HepG2 (cell line): ENCODE data around the gene FGGY. TPM values are rescaled to one million over a fixed set of nuclear protein-coding genes. Genes with fewer than 3 reads are reported as not detected.

Experiments used
- ATAC-seq: fragments of 200-7000 bp; cut with Tn5 transposase; 3 replicates; pipeline ENCODE4 v1.9.1; 2020; ENCODE audit warnings: mild to moderate bottlenecking, moderate library complexity
- BruUV-seq: library from RNA; stranded (reverse); fragments of 400-500 nt; replicated peaks from 2 replicates; lab custom pipeline; 2021; lab: Mats Ljungman, UMichigan
- CTCF ChIA-PET: fragments of 300-600 bp; formaldehyde crosslinking; extraction: SDS; loops from one replicate; lab custom pipeline; 2021; ENCODE audit warnings: low total read pairs, inconsistent platforms, low intra/inter-chr PET ratio; lab: Yijun Ruan, JAX
- POLR2A ChIA-PET: fragments of 350-600 bp; sonication (Branson Sonifier 250); formaldehyde crosslinking; loops from one replicate; lab custom pipeline; 2020; ENCODE audit warnings: antibody characterized with exemption, inconsistent platforms; lab: Yijun Ruan, JAX
- DNase-seq: peaks from one replicate; pipeline ENCODE4 v3.0.0-alpha.2; 2015; ENCODE audit warnings: low spot score
- FAIRE-seq: peaks from 3 replicates; lab custom pipeline; 2011; peaks lifted over from hg19 to GRCh38; lab: Jason Lieb, UNC
- H2AFZ ChIP-seq: one replicate; pipeline ENCODE4 v1.6.1; 2011; ENCODE audit warnings: low read length, inconsistent platforms
- H3K27ac ChIP-seq: fragments of 300-600 bp; 3 replicates; pipeline ENCODE4 v1.8.0; 2011; ENCODE audit warnings: mixed run types, mild to moderate bottlenecking, mixed read lengths, low read length, inconsistent platforms; ENCODE audit not compliant: insufficient read depth; ENCODE audit errors: extremely low read length
- H3K27me3 ChIP-seq, 2 experiments: fragments of 200-600 bp in 1 of 2; 2 replicates in 1 of 2; 3 replicates in 1 of 2; pipeline versions ENCODE4 v1.6.0 to v1.8.0; 2011; ENCODE audit warnings: low read length in 2 of 2, mild to moderate bottlenecking in 2 of 2, moderate library complexity in 2 of 2, inconsistent platforms in 1 of 2; ENCODE audit not compliant: insufficient read depth in 2 of 2, control insufficient read depth in 1 of 2
- H3K36me3 ChIP-seq, 2 experiments: fragments of 200-600 bp in 1 of 2; replicated peaks in 1 of 2; 2 replicates in 1 of 2; 3 replicates in 1 of 2; pipeline versions ENCODE4 v1.5.1 to v1.8.0; 2011; ENCODE audit warnings: low read length in 2 of 2, inconsistent platforms in 1 of 2; ENCODE audit not compliant: insufficient read depth in 2 of 2, control insufficient read depth in 1 of 2
- H3K4me1 ChIP-seq: 2 replicates; pipeline ENCODE4 v1.5.1; 2012; ENCODE audit warnings: low read length, inconsistent platforms; ENCODE audit not compliant: insufficient read depth
- H3K4me2 ChIP-seq: 2 replicates; pipeline ENCODE4 v1.6.0; 2011; ENCODE audit warnings: low read depth, low read length, inconsistent platforms
- H3K4me3 ChIP-seq, 3 experiments: fragments of 200-600 bp in 1 of 3; sonication (generic), shearing (Covaris generic) in 1 of 3; replicated peaks in 1 of 3; 2 replicates each; pipeline ENCODE4 v1.5.1; 2011 to 2016; ENCODE audit warnings: low read length in 3 of 3, inconsistent platforms in 2 of 3, low read depth in 2 of 3, mild to moderate bottlenecking in 2 of 3, control low read depth in 1 of 3, mixed read lengths in 1 of 3; ENCODE audit not compliant: insufficient read depth in 1 of 3
- H3K79me2 ChIP-seq: one replicate; pipeline ENCODE4 v1.6.1; 2011; ENCODE audit warnings: low read length, inconsistent platforms; ENCODE audit not compliant: insufficient read depth
- H3K9ac ChIP-seq: 2 replicates; pipeline ENCODE4 v1.6.0; 2011; ENCODE audit warnings: mild to moderate bottlenecking, low read depth, low read length, inconsistent platforms; ENCODE audit not compliant: insufficient read depth
- H3K9me3 ChIP-seq: 2 replicates; pipeline ENCODE4 v1.5.1; 2012; ENCODE audit warnings: mild to moderate bottlenecking, low read length
- H4K20me1 ChIP-seq: 2 replicates; pipeline ENCODE4 v1.6.0; 2011; ENCODE audit warnings: inconsistent platforms, mild to moderate bottlenecking, low read length, moderate library complexity; ENCODE audit not compliant: insufficient read depth
- IKZF1 ChIP-seq: fragments of 450-650 bp; IDR thresholded peaks from 2 replicates; pipeline ENCODE4 v1.7.1; 2016
- MIXL1 ChIP-seq: IDR thresholded peaks from 2 replicates; pipeline ENCODE4 v1.6.1; 2016
- PATZ1 ChIP-seq: sonication (generic); formaldehyde crosslinking; IDR thresholded peaks from 2 replicates; pipeline ENCODE4 v1.4.0; 2020; ENCODE audit warnings: missing genetic modification reagents
- PBX2 ChIP-seq: IDR thresholded peaks from 2 replicates; pipeline ENCODE4 v1.6.1; 2016; ENCODE audit warnings: control low read depth
- SNAPC2 ChIP-seq: sonication (generic); formaldehyde crosslinking; IDR thresholded peaks from 2 replicates; pipeline ENCODE4 v1.8.1; 2022; ENCODE audit warnings: mild to moderate bottlenecking, missing genetic modification reagents
- U2AF1 ChIP-seq: fragments of 200-400 bp; formaldehyde crosslinking; optimal IDR thresholded peaks from 2 replicates; pipeline ENCODE3; 2017; ENCODE audit warnings: mild to moderate bottlenecking, low read depth, low read length
- ZNF121 ChIP-seq: sonication (generic); formaldehyde crosslinking; IDR thresholded peaks from 2 replicates; pipeline ENCODE4 v1.5.0; 2020; ENCODE audit warnings: mild to moderate bottlenecking, missing genetic modification reagents
- ZNF274 ChIP-seq: sonication (generic); formaldehyde crosslinking; IDR thresholded peaks from 2 replicates; pipeline ENCODE4 v1.5.1; 2020; ENCODE audit warnings: mild to moderate bottlenecking, missing genetic modification reagents
- ZNF33A ChIP-seq: sonication (generic); formaldehyde crosslinking; IDR thresholded peaks from 2 replicates; pipeline ENCODE4 v1.5.1; 2020; ENCODE audit warnings: missing genetic modification reagents, mild to moderate bottlenecking, moderate library complexity, borderline replicate concordance
- ZNF496 ChIP-seq: sonication (generic); formaldehyde crosslinking; IDR thresholded peaks from 2 replicates; pipeline ENCODE4 v1.8.1; 2023; ENCODE audit warnings: mild to moderate bottlenecking, moderate library complexity, missing genetic modification reagents; ENCODE audit not compliant: insufficient replicate concordance
- WGBS: methylation state at CpG from one replicate; pipeline ENCODE4 v1.1.6; 2017; ENCODE audit warnings: low lambda C conversion rate; 5-methylcytosine and 5-hydroxymethylcytosine counted together
- in situ Hi-C: cut with HindIII; loops from 2 replicates; pipeline ENCODE4 v1.10.0; 2017; ENCODE audit warnings: low pct_unique_long_range_greater_than_20kb; ENCODE audit not compliant: extremely low pct_ligation_motif_present
- intact Hi-C: fragments of 100-400 bp; cut with micrococcal nuclease; formaldehyde crosslinking; loops from one replicate; pipeline ENCODE4 v1.10.0; 2022; ENCODE audit not compliant: unreplicated experiment
- polyA plus RNA-seq, 8 experiments: library from polyadenylated mRNA; depleted of rRNA in 3 of 8; stranded (reverse) in 7 of 8; unstranded in 1 of 8; fragments of >200 nt; fragmentation: Illumina TruSeq in 4 of 8; extraction: Trizol in 4 of 8; gene quantifications; 2 replicates each; pipeline versions ENCODE4 v1.2.1 to v1.2.3, GENCODE V29; 2011 to 2016; ENCODE audit warnings: low read depth in 4 of 8, missing spikeins in 1 of 8, mixed read lengths in 1 of 8; ENCODE audit not compliant: insufficient read depth in 1 of 8
- total RNA-seq, 5 experiments: library from RNA; depleted of rRNA; stranded (reverse); fragments of >200 nt; fragmentation: Illumina TruSeq; extraction: Trizol; gene quantifications; 2 replicates each; pipeline ENCODE4 v1.2.3, GENCODE V29; 2016; ENCODE audit warnings: low read depth in 1 of 5
- TF ChIP-seq, protein P1 (sequence below): IDR thresholded peaks from 2 replicates; pipeline ENCODE4 v1.4.0; 2020; ENCODE audit warnings: mild to moderate bottlenecking, missing genetic modification reagents
- TF ChIP-seq, protein P2 (sequence below): sonication (generic); formaldehyde crosslinking; IDR thresholded peaks from 2 replicates; pipeline ENCODE4 v1.5.1; 2020; ENCODE audit warnings: mild to moderate bottlenecking, missing genetic modification reagents

Gene FGGY
- total and polyA plus RNA-seq, 2 of the 13 experiments (the other 11 are each of a cell fraction or from before 2014, with no cell fraction given): 15.7 to 27.5 TPM

DNA sequence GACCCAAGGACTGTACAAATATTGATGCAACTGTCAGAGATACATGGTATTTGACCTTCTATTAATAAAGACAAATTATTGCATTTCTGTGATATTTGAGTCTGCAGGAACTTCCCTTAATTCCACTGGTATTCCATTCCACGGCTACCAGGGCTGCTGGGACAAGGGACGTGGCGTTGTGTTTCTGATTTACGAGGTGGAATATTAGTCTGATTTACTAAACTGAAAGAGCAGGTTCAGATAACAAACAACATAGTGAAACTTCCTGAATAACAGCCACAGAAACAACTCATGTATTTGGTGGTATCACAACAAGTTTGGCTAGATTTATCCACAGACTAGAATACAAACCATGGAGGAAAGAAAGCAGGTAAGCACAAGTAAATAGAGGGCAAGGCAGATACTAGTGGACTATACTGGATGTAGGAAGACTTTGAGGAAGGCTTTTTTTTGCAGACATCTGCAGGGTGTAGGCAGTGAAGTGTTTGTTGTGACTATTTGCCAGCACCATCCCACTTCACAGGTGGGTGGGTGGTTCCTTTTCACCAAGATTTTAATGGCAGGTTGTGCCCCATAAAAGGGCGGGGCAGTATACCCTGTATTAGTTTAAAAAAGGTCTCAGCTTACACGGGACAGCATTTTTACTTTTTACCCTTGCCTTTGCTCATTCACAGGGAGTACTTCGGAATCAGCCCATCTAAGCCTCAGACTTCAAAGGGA lies 100.4 kb downstream of the FGGY start:
- Histone ChIP-seq H3K27ac (no peak overlapping the region), H3K79me2 (no peaks in the 10 kb centered on the region), H2AFZ (no peak overlapping the region), H3K36me3 (no peaks in the 10 kb centered on the region), H3K9ac (no peak overlapping the region), H3K27me3 (no peaks in the 10 kb centered on the region), H4K20me1 (no peaks in the 10 kb centered on the region), H3K9me3 (no peaks in the 10 kb centered on the region), H3K4me2 (no peak overlapping the region), H3K4me1 (peaks cover 51% of the 10 kb centered on the region), H3K4me3 (no peak overlapping the region)
- ChIA-PET POLR2A (no interaction called here), CTCF (no interaction called here)
- ATAC-seq (no peak), DNase-seq (no peak), FAIRE-seq (no peak)
- WGBS: 74% methylated on average over 7 of the region's 7 CpGs
- BruUV-seq: no TSS peak
- in situ Hi-C loops: no loop called here
- intact Hi-C loops: no loop called here
- TF ChIP-seq PATZ1 (CRISPR knock-in tag) (no peak), ZNF274 (no peak), SNAPC2 (no peak), ZNF496 (CRISPR knock-in tag) (no peak), MIXL1 (no peak), IKZF1 (no peak), ZNF121 (CRISPR knock-in tag) (peak; percentile 25; the same call in 1 of the 2 replicates), PBX2 (CRISPR knock-in tag) (no peak), ZNF33A (CRISPR knock-in tag) (no peak), U2AF1 (no peak)
- TF ChIP-seq, protein P1, sequence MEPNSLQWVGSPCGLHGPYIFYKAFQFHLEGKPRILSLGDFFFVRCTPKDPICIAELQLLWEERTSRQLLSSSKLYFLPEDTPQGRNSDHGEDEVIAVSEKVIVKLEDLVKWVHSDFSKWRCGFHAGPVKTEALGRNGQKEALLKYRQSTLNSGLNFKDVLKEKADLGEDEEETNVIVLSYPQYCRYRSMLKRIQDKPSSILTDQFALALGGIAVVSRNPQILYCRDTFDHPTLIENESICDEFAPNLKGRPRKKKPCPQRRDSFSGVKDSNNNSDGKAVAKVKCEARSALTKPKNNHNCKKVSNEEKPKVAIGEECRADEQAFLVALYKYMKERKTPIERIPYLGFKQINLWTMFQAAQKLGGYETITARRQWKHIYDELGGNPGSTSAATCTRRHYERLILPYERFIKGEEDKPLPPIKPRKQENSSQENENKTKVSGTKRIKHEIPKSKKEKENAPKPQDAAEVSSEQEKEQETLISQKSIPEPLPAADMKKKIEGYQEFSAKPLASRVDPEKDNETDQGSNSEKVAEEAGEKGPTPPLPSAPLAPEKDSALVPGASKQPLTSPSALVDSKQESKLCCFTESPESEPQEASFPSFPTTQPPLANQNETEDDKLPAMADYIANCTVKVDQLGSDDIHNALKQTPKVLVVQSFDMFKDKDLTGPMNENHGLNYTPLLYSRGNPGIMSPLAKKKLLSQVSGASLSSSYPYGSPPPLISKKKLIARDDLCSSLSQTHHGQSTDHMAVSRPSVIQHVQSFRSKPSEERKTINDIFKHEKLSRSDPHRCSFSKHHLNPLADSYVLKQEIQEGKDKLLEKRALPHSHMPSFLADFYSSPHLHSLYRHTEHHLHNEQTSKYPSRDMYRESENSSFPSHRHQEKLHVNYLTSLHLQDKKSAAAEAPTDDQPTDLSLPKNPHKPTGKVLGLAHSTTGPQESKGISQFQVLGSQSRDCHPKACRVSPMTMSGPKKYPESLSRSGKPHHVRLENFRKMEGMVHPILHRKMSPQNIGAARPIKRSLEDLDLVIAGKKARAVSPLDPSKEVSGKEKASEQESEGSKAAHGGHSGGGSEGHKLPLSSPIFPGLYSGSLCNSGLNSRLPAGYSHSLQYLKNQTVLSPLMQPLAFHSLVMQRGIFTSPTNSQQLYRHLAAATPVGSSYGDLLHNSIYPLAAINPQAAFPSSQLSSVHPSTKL (CRISPR knock-in tag): no peak
- TF ChIP-seq, protein P2, sequence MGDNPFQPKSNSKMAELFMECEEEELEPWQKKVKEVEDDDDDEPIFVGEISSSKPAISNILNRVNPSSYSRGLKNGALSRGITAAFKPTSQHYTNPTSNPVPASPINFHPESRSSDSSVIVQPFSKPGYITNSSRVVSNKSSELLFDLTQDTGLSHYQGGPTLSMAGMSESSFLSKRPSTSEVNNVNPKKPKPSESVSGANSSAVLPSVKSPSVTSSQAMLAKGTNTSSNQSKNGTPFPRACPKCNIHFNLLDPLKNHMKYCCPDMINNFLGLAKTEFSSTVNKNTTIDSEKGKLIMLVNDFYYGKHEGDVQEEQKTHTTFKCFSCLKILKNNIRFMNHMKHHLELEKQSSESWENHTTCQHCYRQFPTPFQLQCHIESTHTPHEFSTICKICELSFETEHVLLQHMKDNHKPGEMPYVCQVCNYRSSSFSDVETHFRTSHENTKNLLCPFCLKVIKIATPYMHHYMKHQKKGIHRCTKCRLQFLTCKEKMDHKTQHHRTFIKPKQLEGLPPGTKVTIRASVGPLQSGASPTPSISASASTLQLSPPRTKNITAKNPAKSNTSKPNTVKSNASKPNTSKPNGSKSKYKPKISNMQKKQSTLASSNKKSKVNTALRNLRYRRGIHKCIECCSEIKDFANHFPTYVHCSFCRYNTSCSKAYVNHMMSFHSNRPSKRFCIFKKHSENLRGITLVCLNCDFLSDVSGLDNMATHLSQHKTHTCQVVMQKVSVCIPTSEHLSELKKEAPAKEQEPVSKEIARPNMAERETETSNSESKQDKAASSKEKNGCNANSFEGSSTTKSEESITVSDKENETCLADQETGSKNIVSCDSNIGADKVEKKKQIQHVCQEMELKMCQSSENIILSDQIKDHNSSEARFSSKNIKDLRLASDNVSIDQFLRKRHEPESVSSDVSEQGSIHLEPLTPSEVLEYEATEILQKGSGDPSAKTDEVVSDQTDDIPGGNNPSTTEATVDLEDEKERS (CRISPR knock-in tag): no peak
